ENCODE data around the gene DAD1.

DNA sequence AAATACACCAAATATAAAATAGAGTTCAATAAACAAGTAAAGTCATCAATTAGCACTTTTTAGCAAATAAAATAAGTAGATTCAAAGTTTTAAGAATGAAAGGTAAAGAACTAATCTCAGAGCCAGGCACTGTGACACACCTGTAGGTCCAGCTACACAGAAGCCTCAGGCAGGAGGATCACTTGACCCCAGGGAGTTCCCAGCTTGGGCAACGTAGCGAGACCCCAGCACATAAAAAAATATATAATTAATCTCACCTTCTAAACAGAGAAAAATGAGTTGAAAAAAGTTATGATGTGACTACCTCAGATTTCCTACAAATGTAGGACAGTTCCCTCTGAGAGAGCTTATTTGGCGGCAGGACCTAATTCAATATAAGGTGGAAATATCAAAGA lies 19.3 kb downstream of the DAD1 start:
- TF ChIP-seq, protein P1, sequence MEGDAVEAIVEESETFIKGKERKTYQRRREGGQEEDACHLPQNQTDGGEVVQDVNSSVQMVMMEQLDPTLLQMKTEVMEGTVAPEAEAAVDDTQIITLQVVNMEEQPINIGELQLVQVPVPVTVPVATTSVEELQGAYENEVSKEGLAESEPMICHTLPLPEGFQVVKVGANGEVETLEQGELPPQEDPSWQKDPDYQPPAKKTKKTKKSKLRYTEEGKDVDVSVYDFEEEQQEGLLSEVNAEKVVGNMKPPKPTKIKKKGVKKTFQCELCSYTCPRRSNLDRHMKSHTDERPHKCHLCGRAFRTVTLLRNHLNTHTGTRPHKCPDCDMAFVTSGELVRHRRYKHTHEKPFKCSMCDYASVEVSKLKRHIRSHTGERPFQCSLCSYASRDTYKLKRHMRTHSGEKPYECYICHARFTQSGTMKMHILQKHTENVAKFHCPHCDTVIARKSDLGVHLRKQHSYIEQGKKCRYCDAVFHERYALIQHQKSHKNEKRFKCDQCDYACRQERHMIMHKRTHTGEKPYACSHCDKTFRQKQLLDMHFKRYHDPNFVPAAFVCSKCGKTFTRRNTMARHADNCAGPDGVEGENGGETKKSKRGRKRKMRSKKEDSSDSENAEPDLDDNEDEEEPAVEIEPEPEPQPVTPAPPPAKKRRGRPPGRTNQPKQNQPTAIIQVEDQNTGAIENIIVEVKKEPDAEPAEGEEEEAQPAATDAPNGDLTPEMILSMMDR (IDR thresholded peaks at IDR 0.05) = no peak
- TF ChIP-seq POLR2A (IDR thresholded peaks at IDR 0.05) = no peak

Data from adrenal gland (tissue), 5 donors.